ENCODE data around the gene BOLA1.
"Not testable (repeated sequence)": the region's sequence is repeated elsewhere in the genome, so short reads cannot be mapped to it uniquely, and the experiment has no call there.

DNA sequence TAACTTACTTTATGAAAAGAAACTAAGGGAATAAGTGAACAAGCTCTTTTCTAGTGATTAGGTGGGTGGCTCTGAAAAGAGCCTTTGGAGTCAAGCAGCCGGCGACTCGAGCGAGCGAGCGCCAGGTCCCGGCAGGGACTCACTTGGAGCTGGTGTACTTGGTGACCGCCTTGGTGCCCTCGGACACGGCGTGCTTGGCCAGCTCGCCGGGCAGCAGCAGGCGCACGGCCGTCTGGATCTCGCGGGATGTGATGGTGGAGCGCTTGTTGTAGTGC is 13.3 kb upstream of the BOLA1 start:
- TF ChIP-seq, protein P1, sequence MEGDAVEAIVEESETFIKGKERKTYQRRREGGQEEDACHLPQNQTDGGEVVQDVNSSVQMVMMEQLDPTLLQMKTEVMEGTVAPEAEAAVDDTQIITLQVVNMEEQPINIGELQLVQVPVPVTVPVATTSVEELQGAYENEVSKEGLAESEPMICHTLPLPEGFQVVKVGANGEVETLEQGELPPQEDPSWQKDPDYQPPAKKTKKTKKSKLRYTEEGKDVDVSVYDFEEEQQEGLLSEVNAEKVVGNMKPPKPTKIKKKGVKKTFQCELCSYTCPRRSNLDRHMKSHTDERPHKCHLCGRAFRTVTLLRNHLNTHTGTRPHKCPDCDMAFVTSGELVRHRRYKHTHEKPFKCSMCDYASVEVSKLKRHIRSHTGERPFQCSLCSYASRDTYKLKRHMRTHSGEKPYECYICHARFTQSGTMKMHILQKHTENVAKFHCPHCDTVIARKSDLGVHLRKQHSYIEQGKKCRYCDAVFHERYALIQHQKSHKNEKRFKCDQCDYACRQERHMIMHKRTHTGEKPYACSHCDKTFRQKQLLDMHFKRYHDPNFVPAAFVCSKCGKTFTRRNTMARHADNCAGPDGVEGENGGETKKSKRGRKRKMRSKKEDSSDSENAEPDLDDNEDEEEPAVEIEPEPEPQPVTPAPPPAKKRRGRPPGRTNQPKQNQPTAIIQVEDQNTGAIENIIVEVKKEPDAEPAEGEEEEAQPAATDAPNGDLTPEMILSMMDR (IDR thresholded peaks at IDR 0.05; ENCODE audit: extremely low read depth in 1 of 2, insufficient read depth in 1 of 2, low read depth in 1 of 2, low read length in 2 of 2), result not testable (repeated sequence)
- not testable (repeated sequence) for TF ChIP-seq EZH2 (IDR thresholded peaks at IDR 0.05; ENCODE audit: borderline replicate concordance, low read depth, low read length, severe bottlenecking); MAX (IDR thresholded peaks at IDR 0.05; ENCODE audit: insufficient read depth, insufficient read length); JUN (IDR thresholded peaks at IDR 0.05; ENCODE audit: borderline replicate concordance, insufficient read depth, insufficient read length, low read depth); MYC (IDR thresholded peaks at IDR 0.05; ENCODE audit: low read depth, low read length)
- peak; percentile 87 for TF ChIP-seq POLR2A (IDR thresholded peaks at IDR 0.05; ENCODE audit: low read depth, low read length)
- TF ChIP-seq POLR2AphosphoS5 (IDR thresholded peaks at IDR 0.05; ENCODE audit: insufficient read depth, low read depth, low read length), result peak; percentile 52

Measured in endothelial cell of umbilical vein (primary cell).